Peyer's patch (tissue), 4 donors: ENCODE results near the gene SNORC.

Experiments
- POLR2A ChIP-seq, 2 donors: fragments of 450-650 bp; IDR thresholded peaks; one replicate each; pipeline ENCODE4 v1.5.1; 2017; ENCODE audit warnings: antibody characterized with exemption in 2 of 2, mild to moderate bottlenecking in 2 of 2, moderate library complexity in 2 of 2
- TF ChIP-seq, protein P1 (sequence below), 6 experiments: fragments of 450-650 bp in 4 of 6; fragments of 200-600 bp in 2 of 6; sonication (generic) in 1 of 6; IDR thresholded peaks; one replicate each; pipeline ENCODE4 v1.5.1; 2017 to 2019; ENCODE audit warnings: antibody characterized with exemption in 6 of 6, mild to moderate bottlenecking in 3 of 6, moderate library complexity in 1 of 6

DNA sequence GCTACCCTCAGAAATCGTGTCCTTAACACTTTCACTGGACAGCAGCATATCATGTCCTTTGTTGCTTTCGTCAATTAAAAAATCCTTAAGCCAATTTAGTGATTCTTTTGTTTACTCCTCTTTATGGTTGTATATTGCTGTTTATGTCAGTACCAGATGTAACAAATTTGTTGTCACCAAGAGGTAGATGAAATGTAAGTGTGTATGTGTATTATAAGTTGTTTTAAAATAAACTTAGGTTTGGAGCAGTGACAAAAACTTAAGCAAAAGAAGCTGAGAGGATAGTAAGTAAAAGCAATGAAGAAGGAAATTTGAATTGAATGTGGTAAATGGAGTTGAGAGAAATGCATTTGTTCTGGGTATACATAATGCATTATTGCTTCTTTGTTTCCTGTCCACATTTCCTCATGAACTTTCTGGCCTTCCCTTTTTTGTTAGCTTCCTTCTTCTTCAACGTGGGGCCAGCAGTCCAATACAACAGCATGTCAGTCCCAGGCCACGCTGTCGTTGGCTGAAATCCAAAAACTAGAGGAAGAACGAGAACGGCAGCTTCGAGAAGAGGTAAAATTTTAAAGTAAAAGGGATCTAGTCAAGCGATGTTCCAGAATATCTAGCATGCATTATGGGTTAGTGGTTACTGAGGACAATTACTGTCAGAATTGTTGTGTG is 30.5 kb upstream of the SNORC start:
- TF ChIP-seq, protein P1, sequence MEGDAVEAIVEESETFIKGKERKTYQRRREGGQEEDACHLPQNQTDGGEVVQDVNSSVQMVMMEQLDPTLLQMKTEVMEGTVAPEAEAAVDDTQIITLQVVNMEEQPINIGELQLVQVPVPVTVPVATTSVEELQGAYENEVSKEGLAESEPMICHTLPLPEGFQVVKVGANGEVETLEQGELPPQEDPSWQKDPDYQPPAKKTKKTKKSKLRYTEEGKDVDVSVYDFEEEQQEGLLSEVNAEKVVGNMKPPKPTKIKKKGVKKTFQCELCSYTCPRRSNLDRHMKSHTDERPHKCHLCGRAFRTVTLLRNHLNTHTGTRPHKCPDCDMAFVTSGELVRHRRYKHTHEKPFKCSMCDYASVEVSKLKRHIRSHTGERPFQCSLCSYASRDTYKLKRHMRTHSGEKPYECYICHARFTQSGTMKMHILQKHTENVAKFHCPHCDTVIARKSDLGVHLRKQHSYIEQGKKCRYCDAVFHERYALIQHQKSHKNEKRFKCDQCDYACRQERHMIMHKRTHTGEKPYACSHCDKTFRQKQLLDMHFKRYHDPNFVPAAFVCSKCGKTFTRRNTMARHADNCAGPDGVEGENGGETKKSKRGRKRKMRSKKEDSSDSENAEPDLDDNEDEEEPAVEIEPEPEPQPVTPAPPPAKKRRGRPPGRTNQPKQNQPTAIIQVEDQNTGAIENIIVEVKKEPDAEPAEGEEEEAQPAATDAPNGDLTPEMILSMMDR (IDR thresholded peaks at IDR 0.05): no peak
- no peak for TF ChIP-seq POLR2A (IDR thresholded peaks at IDR 0.05)
